ENCODE data around the gene PKHD1. TPM values are rescaled to one million over a fixed set of nuclear protein-coding genes. Genes with fewer than 3 reads are reported as not detected.
A peak's percentile ranks its signal among the peaks of the same experiment; 100 is the strongest.
"Not testable (repeated sequence)": the region's sequence is repeated elsewhere in the genome, so short reads cannot be mapped to it uniquely, and the experiment has no call there.

PKHD1 gene
- total RNA-seq, 4 donors from 2014 or later: 0.04 to 0.32 (median 0.22) TPM; not detected in 1

DNA sequence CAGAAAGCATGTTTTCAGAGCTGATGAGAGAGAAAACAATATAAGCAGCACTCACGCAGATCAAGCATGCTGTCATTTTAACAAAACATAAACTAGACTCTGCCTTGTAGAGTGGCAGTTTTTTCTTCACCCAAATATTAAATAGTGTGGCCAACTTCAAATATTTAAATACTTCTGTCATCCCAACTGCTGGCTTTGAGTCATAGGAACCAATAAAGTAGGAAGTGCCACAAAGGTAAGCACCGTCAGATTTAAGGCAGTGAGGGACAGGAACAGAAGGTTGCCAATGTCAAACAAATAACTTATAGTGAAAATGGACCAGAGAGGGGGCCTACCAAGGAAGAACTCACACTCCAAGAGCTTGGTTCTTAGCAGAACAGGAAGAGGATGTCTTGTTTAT, 222.2 kb downstream of the PKHD1 start:
- TF ChIP-seq, protein P1, sequence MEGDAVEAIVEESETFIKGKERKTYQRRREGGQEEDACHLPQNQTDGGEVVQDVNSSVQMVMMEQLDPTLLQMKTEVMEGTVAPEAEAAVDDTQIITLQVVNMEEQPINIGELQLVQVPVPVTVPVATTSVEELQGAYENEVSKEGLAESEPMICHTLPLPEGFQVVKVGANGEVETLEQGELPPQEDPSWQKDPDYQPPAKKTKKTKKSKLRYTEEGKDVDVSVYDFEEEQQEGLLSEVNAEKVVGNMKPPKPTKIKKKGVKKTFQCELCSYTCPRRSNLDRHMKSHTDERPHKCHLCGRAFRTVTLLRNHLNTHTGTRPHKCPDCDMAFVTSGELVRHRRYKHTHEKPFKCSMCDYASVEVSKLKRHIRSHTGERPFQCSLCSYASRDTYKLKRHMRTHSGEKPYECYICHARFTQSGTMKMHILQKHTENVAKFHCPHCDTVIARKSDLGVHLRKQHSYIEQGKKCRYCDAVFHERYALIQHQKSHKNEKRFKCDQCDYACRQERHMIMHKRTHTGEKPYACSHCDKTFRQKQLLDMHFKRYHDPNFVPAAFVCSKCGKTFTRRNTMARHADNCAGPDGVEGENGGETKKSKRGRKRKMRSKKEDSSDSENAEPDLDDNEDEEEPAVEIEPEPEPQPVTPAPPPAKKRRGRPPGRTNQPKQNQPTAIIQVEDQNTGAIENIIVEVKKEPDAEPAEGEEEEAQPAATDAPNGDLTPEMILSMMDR (IDR thresholded peaks at IDR 0.05): no peak
- TF ChIP-seq POLR2A (IDR thresholded peaks at IDR 0.05): no peak
- H3K4me3 ChIP-seq (ENCODE audit: low read depth, poor library complexity, severe bottlenecking): no peak overlapping the region
- 61 to 78% methylated on average over 2 of the region's 2 CpGs for WGBS, 2 donors
- intact Hi-C loops (cut with DNase I; ENCODE audit: low total_unique reads): no loop called here
- no peak for DNase-seq (ENCODE audit: low spot score in 2 of 2)

DNA sequence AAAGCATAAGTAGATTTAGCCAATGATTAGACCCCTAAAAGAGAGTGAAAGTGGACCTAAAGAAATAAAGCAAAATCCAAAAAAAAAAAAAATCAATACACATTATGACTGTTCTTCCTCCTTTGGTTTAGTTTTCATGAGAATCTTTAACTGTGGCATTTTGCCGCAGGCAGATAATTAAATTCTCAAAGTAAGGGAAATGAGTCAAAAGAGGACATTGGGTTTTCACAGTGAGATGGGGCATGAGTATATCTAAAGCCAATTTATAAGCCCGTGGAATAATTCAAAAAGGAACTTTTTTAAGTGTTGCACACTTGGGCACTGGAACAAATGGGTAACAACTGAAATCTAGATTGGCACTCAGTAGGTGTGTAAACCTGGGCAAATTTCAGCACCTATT, 230.3 kb downstream of the PKHD1 start:
- DNase-seq (ENCODE audit: low spot score in 2 of 2): no peak
- TF ChIP-seq POLR2A (IDR thresholded peaks at IDR 0.05): no peak
- TF ChIP-seq, protein P1 (IDR thresholded peaks at IDR 0.05): no peak
- WGBS, 2 donors: 84 to 93% methylated on average over 2 of the region's 2 CpGs
- no peak overlapping the region for H3K4me3 ChIP-seq (ENCODE audit: low read depth, poor library complexity, severe bottlenecking)
- intact Hi-C loops (cut with DNase I; ENCODE audit: low total_unique reads): no loop called here

DNA sequence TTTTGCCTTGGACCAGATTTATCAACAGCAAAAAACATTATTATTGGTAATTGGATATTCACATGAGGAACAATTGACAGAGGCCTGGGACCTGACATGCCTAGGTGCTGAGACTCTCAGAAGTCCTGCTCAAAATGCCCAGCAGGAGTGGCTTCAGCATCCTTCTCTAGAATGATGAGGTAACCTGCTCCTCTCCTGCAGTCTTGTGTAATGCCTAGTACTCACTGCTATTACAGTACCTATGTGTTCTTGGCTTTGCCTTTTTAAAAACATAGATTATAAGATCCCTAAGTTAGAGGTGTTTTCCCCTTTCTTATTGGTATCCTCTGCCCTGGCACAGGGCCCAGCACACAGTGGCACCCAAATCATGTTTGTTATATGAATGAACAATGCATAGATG, 230.9 kb downstream of the PKHD1 start:
- intact Hi-C loops (cut with DNase I; ENCODE audit: low total_unique reads): no loop called here
- TF ChIP-seq POLR2A (IDR thresholded peaks at IDR 0.05): no peak
- H3K4me3 ChIP-seq (ENCODE audit: low read depth, poor library complexity, severe bottlenecking): no peak overlapping the region
- no peak for DNase-seq (ENCODE audit: low spot score in 2 of 2)

DNA sequence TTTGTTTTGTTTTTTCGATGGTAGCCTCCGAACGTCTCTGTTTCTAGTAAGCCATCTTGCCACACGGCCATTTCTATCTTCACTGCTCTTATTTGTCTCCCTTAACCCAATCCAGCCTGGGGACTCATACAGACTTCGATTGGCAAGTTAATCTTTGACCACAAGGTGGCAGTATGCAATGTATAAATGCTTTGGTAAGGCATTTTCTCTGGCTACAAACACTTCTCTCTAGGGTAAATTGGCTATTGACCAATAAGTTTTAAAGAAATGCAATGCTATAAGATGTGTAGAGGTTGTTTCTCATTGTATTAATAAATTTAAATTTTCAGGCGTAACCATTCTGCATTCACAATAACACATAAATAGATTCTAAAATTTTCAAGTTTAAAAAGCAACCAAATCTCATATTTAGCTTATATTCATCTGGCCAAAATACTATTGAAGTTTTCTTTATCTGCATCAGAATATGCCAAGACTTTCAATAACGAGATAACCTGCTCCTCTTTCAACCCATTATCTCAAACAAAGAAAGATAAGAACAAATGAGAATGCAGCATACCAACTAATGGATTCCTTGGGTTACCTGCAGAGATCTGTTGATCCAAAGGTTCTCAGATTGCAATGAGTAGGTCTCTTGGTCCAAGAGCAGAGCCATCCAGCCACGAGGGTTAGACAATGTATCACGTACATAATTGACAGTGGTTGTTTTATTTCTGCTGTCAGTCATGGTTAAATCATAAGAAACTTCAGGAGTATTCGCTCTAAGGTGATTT, 231.9 kb downstream of the PKHD1 start:
- no peak overlapping the region for H3K4me3 ChIP-seq (ENCODE audit: low read depth, poor library complexity, severe bottlenecking)
- peak in 1 of 2 donors; percentile 21 for DNase-seq (ENCODE audit: low spot score in 2 of 2)
- TF ChIP-seq, protein P1 (IDR thresholded peaks at IDR 0.05): no peak
- no peak for TF ChIP-seq POLR2A (IDR thresholded peaks at IDR 0.05)
- intact Hi-C loops (cut with DNase I; ENCODE audit: low total_unique reads): no loop called here
- WGBS, 2 donors: 38 to 43% methylated on average over 10 of the region's 10 CpGs

DNA sequence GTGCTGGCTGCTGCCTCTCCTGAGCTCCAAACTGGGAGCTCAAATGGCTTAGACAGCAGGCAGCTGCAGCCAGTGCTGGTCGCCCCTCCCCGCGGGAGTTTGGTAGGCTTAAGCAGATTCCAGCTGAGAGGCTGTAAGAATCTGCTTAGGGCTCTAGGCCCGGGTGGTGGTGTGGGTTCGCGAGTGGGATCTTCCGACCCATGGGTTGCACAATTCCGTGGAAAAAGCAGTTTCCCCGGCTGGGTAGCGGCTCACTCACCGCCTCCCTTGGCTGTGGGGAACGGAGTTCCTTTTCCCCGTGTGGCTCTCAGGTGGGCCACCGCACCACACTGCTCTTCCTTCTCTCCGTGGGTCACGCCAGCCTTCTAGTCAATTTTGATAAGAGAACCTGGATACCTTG, 232.5 kb downstream of the PKHD1 start:
- 85 to 88% methylated on average over 16 of the region's 16 CpGs for WGBS, 2 donors
- no peak overlapping the region for H3K4me3 ChIP-seq (ENCODE audit: low read depth, poor library complexity, severe bottlenecking)
- DNase-seq (ENCODE audit: low spot score in 2 of 2): no peak
- TF ChIP-seq POLR2A (IDR thresholded peaks at IDR 0.05): no peak
- TF ChIP-seq, protein P1 (IDR thresholded peaks at IDR 0.05): no peak
- intact Hi-C loops (cut with DNase I; ENCODE audit: low total_unique reads): no loop called here

DNA sequence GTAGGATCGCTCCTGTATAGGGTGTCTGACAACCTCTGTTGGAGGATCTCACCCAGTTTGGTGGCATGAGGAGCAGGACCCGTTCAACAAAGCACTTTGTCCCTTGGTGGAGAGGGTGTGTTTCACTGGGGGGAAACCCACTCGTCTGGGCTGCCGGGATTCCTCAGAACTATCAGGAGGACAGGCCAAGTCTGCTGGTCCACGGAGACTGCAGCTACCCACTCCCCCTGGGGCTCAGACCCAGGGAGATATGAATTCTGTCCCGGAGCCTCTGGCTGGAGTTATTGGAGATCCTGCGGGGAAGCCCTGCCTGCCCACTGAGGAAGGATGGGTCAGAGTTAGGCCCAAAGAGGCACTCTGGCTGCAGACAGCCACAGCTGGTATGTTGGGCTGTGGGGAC, 233.1 kb downstream of the PKHD1 start:
- H3K4me3 ChIP-seq (ENCODE audit: low read depth, poor library complexity, severe bottlenecking): no peak overlapping the region
- TF ChIP-seq, protein P1 (IDR thresholded peaks at IDR 0.05): no peak
- no peak for TF ChIP-seq POLR2A (IDR thresholded peaks at IDR 0.05)
- no peak for DNase-seq (ENCODE audit: low spot score in 2 of 2)
- intact Hi-C loops (cut with DNase I; ENCODE audit: low total_unique reads): no loop called here
- WGBS, 2 donors: 81 to 89% methylated on average over 6 to 7 of the region's 7 CpGs

DNA sequence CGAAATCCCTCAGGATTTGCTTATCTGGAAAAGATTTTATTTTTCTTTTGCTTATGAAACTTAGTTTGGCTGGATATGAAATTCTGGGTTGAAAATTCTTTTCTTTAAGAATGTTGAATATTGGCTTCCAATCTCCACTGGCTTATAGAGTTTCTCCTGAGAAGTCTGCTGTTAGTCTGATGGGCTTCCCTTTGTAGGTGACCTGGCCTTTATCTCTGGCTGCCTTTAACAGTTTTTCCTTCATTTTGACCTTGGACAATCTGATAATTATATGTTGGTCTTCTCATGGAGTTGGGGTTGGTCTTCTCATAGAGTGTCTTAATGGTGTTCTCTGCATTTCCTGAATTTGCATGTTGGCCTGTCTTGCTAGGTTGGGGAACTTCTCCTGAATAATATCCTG, 234.3 kb downstream of the PKHD1 start:
- H3K4me3 ChIP-seq (ENCODE audit: low read depth, poor library complexity, severe bottlenecking); DNase-seq (ENCODE audit: low spot score in 2 of 2); intact Hi-C loops (cut with DNase I; ENCODE audit: low total_unique reads): not testable (repeated sequence)
- 86 to 89% methylated on average over 1 of the region's 1 CpG for WGBS, 2 donors
